Measurements from ENCODE around the gene SEPSECS. TPM values are rescaled to one million over a fixed set of nuclear protein-coding genes. Genes with fewer than 3 reads are reported as not detected.

Gene SEPSECS
- 6.6 and 8.0 TPM in 2 replicates for total RNA-seq

DNA sequence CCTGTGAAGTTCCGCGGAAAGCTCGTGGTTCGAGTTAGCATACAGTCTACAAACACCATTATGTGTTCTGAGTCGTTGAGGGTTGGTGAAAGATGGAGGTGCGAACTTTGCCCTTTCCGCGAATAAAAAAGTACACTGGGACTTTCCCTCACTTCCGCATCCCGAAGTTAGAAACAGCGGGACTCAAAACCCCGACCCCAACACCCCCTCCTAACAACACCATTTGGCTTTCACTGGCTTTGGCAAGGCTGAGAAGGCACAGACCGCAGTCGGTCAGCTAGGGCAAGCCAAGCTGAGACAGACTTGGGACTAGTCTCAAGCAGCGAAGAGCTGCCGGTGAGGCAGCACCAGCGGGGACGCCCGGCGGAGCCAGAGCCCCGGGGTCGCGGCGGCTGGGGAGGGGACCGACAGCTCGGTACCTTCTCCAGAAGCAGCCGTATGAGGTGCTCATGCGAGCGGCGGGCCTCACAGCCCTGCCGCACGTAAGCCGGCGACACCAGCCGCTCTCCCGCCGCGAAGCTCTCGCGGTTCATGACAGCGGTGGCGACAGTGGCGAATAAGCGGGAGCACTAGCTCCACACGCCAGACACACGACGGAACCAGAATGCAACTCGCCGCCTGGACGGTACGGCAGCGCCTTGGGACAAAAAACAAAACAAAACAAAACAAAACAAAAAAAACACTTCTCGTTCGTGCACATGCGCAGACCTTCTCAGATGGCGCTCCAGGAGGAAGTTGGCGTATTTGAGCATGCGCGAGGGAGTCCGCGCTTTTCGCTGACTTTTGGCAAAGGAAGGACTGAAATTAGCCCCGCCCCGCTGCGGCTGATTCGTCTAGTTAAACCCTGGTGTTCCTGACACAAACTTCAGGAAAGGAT lies at the start of gene SEPSECS:
Gene SEPSECS (minus strand): TSS at position 613 of the 877 bp plus-strand sequence. CDS start 80 bp downstream, at position 533.

Other genes with a start within 250 kb of the SEPSECS start
- 10.1 and 17.9 TPM in 2 replicates for gene CCDC149, start 247.4 kb downstream of the SEPSECS start, total RNA-seq
- under 0.01 TPM in 1 of 2 replicates, not detected in the other for gene LGI2, start 129.5 kb downstream of the SEPSECS start, total RNA-seq
- 10.6 and 21.1 TPM in 2 replicates for gene PI4K2B, start 73.6 kb upstream of the SEPSECS start, total RNA-seq
- gene ZCCHC4, start 152.3 kb upstream of the SEPSECS start, total RNA-seq, result 8.4 and 8.7 TPM in 2 replicates
- gene ANAPC4, start 216.8 kb upstream of the SEPSECS start, total RNA-seq, result 17.4 and 23.0 TPM in 2 replicates